SK-N-SH treated with all-trans-retinoic acid at 6 μM for 48 hours (cell line): ENCODE data around the gene CUL4B.
"Not testable (repeated sequence)": the region's sequence is repeated elsewhere in the genome, so short reads cannot be mapped to it uniquely, and the experiment has no call there.

Experiments used
- ATAC-seq: fragments of 200-7000 bp; cut with Tn5 transposase; 3 replicates; pipeline ENCODE4 v1.9.1; 2020; ENCODE audit warnings: mild to moderate bottlenecking, moderate library complexity
- BACH2 ChIP-seq: fragments of 250-450 bp; sonication (Bioruptor Pico); IDR thresholded peaks from 2 replicates; pipeline ENCODE4 v1.9.0; 2021; ENCODE audit warnings: mild to moderate bottlenecking, borderline replicate concordance
- CREB5 ChIP-seq: fragments of 250-450 bp; sonication (Bioruptor Pico); IDR thresholded peaks from 2 replicates; pipeline ENCODE4 v1.5.1; 2020; ENCODE audit warnings: low read depth, mild to moderate bottlenecking, moderate library complexity
- CSDC2 ChIP-seq: fragments of 250-450 bp; sonication (Bioruptor Pico); IDR thresholded peaks from 2 replicates; pipeline ENCODE4 v1.5.0; 2020; ENCODE audit warnings: mild to moderate bottlenecking, moderate library complexity
- ESRRG ChIP-seq: fragments of 250-450 bp; sonication (Bioruptor Pico); IDR thresholded peaks from 2 replicates; pipeline ENCODE4 v1.6.1; 2021; ENCODE audit warnings: mild to moderate bottlenecking
- GLIS3 ChIP-seq: fragments of 250-450 bp; sonication (Bioruptor Pico); IDR thresholded peaks from 2 replicates; pipeline ENCODE4 v1.5.0; 2020; ENCODE audit warnings: mild to moderate bottlenecking, moderate library complexity
- ISL1 ChIP-seq: fragments of 250-450 bp; sonication (Bioruptor Pico); IDR thresholded peaks from 2 replicates; pipeline ENCODE4 v2.1.2; 2022; ENCODE audit warnings: mild to moderate bottlenecking, moderate library complexity
- OSR1 ChIP-seq: fragments of 250-450 bp; sonication (Bioruptor Pico); IDR thresholded peaks from 2 replicates; pipeline ENCODE4 v1.8.0; 2022; ENCODE audit warnings: moderate library complexity, mild to moderate bottlenecking, inconsistent platforms
- PATZ1 ChIP-seq: fragments of 250-450 bp; sonication (Bioruptor Pico); IDR thresholded peaks from 2 replicates; pipeline ENCODE4 v1.8.0; 2020; ENCODE audit warnings: mild to moderate bottlenecking, moderate library complexity, borderline replicate concordance
- POU6F1 ChIP-seq: fragments of 250-450 bp; sonication (Bioruptor Pico); IDR thresholded peaks from 2 replicates; pipeline ENCODE4 v1.8.0; 2021; ENCODE audit warnings: low read depth, mild to moderate bottlenecking, moderate library complexity, borderline replicate concordance
- RARB ChIP-seq: fragments of 250-450 bp; sonication (Bioruptor Pico); IDR thresholded peaks from 2 replicates; pipeline ENCODE4 v1.8.0; 2021; ENCODE audit warnings: mild to moderate bottlenecking, moderate library complexity
- TOX ChIP-seq: fragments of 250-450 bp; sonication (Bioruptor Pico); IDR thresholded peaks from 2 replicates; pipeline ENCODE4 v1.8.0; 2021; ENCODE audit warnings: mild to moderate bottlenecking, moderate library complexity, borderline replicate concordance
- TSHZ2 ChIP-seq: fragments of 250-450 bp; sonication (Bioruptor Pico); IDR thresholded peaks from 2 replicates; pipeline ENCODE4 v1.5.0; 2020; ENCODE audit warnings: mild to moderate bottlenecking, moderate library complexity
- ZC3H10 ChIP-seq: fragments of 250-450 bp; sonication (Bioruptor Pico); IDR thresholded peaks from 2 replicates; pipeline ENCODE4 v1.5.1; 2021; ENCODE audit warnings: mild to moderate bottlenecking, moderate library complexity
- ZFP3 ChIP-seq: fragments of 250-450 bp; sonication (Bioruptor Pico); IDR thresholded peaks from 2 replicates; pipeline ENCODE4 v1.5.0; 2020; ENCODE audit warnings: mild to moderate bottlenecking, moderate library complexity
- ZNF565 ChIP-seq: fragments of 450-650 bp; formaldehyde crosslinking; conservative IDR thresholded peaks from 2 replicates; pipeline ENCODE4 v1.5.0; 2020; ENCODE audit warnings: low read depth, mild to moderate bottlenecking, moderate library complexity
- ZNF8 ChIP-seq: fragments of 450-650 bp; formaldehyde crosslinking; IDR thresholded peaks from 2 replicates; pipeline ENCODE4 v1.5.0; 2020; ENCODE audit warnings: mild to moderate bottlenecking, moderate library complexity

CUL4B gene

GRCh38 chrX:120476714-120477113 lies 84.0 kb downstream of the CUL4B start:
- no peak for TF ChIP-seq BACH2 (CRISPR knock-in tag)
- no peak for TF ChIP-seq ESRRG (CRISPR knock-in tag)
- TF ChIP-seq POU6F1 (CRISPR knock-in tag): no peak
- no peak for TF ChIP-seq ZNF8 (CRISPR knock-in tag)
- TF ChIP-seq GLIS3 (CRISPR knock-in tag): no peak
- no peak for TF ChIP-seq TSHZ2 (CRISPR knock-in tag)
- no peak for TF ChIP-seq TOX (CRISPR knock-in tag)
- no peak for TF ChIP-seq ZNF565 (CRISPR knock-in tag)
- no peak for TF ChIP-seq PATZ1 (CRISPR knock-in tag)
- no peak for TF ChIP-seq CREB5 (CRISPR knock-in tag)
- no peak for TF ChIP-seq OSR1 (CRISPR knock-in tag)
- TF ChIP-seq CSDC2: no peak
- no peak for TF ChIP-seq ZC3H10 (CRISPR knock-in tag)
- TF ChIP-seq RARB (CRISPR knock-in tag): no peak
- TF ChIP-seq ISL1 (CRISPR knock-in tag): no peak
- no peak for TF ChIP-seq ZFP3 (CRISPR knock-in tag)
- ATAC-seq: no peak

- ATAC-seq: not testable (repeated sequence)
These were observed 85.3 kb downstream of the CUL4B start for GRCh38 chrX:120475447-120475846.
